Suprapubic skin (tissue), 4 donors: ENCODE results near the gene NAGLU. TPM values are rescaled to one million over a fixed set of nuclear protein-coding genes. Genes with fewer than 3 reads are reported as not detected.

Experiments used
- DNase-seq, 2 donors: peaks; one replicate each; pipeline ENCODE4 v3.0.0-alpha.2; 2019; ENCODE audit warnings: low spot score in 2 of 2
- H3K27ac ChIP-seq: fragments of 200-600 bp; sonication (generic); one replicate; pipeline ENCODE4 v1.5.1; 2019
- H3K27me3 ChIP-seq: fragments of 200-600 bp; sonication (generic); one replicate; pipeline ENCODE4 v1.5.1; 2019
- H3K36me3 ChIP-seq: fragments of 200-600 bp; sonication (generic); one replicate; pipeline ENCODE4 v1.5.1; 2019
- H3K4me1 ChIP-seq: fragments of 200-600 bp; sonication (generic); one replicate; pipeline ENCODE4 v1.5.1; 2019
- H3K4me3 ChIP-seq: fragments of 200-600 bp; sonication (generic); one replicate; pipeline ENCODE4 v1.5.1; 2019; ENCODE audit warnings: mild to moderate bottlenecking
- H3K9me3 ChIP-seq: fragments of 200-600 bp; sonication (generic); one replicate; pipeline ENCODE4 v1.5.1; 2019
- CTCF ChIP-seq, 2 donors: fragments of 200-600 bp in 1 of 2; fragments of 450-650 bp in 1 of 2; sonication (generic) in 1 of 2; IDR thresholded peaks; one replicate each; pipeline ENCODE4 v1.5.1; 2016 to 2019; ENCODE audit warnings: antibody characterized with exemption in 2 of 2, mild to moderate bottlenecking in 1 of 2, moderate library complexity in 1 of 2
- EP300 ChIP-seq: sonication (generic); formaldehyde crosslinking; IDR thresholded peaks from one replicate; pipeline ENCODE4 v1.6.1; 2017; ENCODE audit warnings: antibody characterized with exemption
- POLR2A ChIP-seq, 2 donors: fragments of 450-650 bp; IDR thresholded peaks; one replicate each; pipeline ENCODE4 v1.6.1; 2017; ENCODE audit warnings: antibody characterized with exemption in 2 of 2, mild to moderate bottlenecking in 2 of 2, moderate library complexity in 2 of 2
- POLR2AphosphoS5 ChIP-seq, 3 donors: sonication (generic); formaldehyde crosslinking; IDR thresholded peaks; one replicate each; pipeline ENCODE4 v1.6.1; 2017; ENCODE audit warnings: antibody characterized with exemption in 3 of 3
- WGBS: methylation state at CpG from one replicate; pipeline ENCODE4 v1.1.5; 2018; 5-methylcytosine and 5-hydroxymethylcytosine counted together
- total RNA-seq, 4 donors: library from RNA; depleted of rRNA; stranded (reverse); fragments of >200 nt; gene quantifications; one replicate each; pipeline ENCODE4 v1.1.0, GENCODE V29; 2016

NAGLU gene
- total RNA-seq, 4 donors from 2014 or later: 19.8 to 40.1 (median 30.4) TPM

DNA sequence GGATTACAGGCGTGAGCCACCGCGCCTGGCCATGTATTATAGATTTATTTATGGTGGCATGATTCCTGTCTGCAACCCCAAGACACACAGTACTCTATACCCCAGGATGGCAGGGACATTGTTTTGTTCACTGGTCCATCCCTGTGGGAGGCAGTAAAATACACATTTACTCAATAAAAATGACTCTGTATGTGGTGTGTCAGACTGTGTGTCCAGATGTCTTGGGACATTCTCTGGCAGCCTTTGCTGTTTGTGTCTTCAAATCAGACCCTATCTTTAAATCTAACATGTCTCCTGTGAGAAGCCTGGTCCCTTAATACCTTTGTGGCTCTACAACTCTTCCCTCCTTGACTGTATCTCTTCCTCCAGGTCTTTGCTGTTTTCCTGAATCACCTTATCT is 24.2 kb downstream of the NAGLU start:
- Histone ChIP-seq H3K27ac (peak overlapping the region; percentile 38), H3K27me3 (no peaks in the 10 kb centered on the region), H3K9me3 (no peaks in the 10 kb centered on the region), H3K4me3 (no peak overlapping the region), H3K36me3 (peaks cover 11% of the 10 kb centered on the region), H3K4me1 (peaks cover 50% of the 10 kb centered on the region)
- TF ChIP-seq POLR2AphosphoS5 (IDR thresholded peaks at IDR 0.05) (no peak), POLR2A (IDR thresholded peaks at IDR 0.05) (no peak), EP300 (no peak), CTCF (IDR thresholded peaks at IDR 0.05) (no peak)
- no peak for DNase-seq
- WGBS: 94% methylated on average over 3 of the region's 3 CpGs

DNA sequence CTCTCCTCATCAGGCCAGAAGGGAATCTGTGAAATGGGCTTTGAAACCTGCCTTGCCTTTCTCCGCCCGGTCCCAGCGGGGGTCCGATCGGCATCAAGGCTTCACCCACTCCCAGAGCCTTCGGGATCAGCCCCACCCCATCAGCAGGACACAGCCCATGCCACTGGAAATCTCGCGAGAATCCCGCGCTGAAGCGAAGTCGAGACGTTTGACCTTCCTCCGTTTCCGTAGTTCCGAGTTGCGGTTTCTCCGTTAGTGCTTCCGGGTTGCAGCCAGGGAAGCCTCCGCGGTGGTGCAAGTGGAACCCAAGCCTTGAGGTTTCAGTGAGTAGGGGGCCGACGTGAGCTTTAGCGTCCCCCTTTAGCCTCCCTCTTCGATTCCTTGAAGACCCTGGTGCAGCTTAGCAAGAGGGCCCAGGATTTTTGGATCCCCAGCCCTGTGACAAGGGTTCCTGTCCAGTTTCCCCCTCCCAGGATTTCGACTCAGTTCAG is 25.9 kb downstream of the NAGLU start, which contains the start of gene COASY:
TSS of gene COASY (plus strand) at position 252 of the 491 bp plus-strand sequence. CDS start 475 bp downstream, outside the sequence.
- Histone ChIP-seq H3K4me3 (peak within 1 kb of the TSS; percentile 90), H3K4me1 (peaks cover 56% of the 10 kb centered on the region), H3K27ac (peak within 1 kb of the TSS; percentile 87), H3K27me3 (no peaks in the 10 kb centered on the region), H3K9me3 (no peaks in the 10 kb centered on the region), H3K36me3 (peaks cover 20% of the 10 kb centered on the region)
- WGBS: 0% methylated on average over 5 of the region's 26 CpGs
- DNase-seq: peak; percentile 97 to 98
- TF ChIP-seq EP300: no peak
- TF ChIP-seq POLR2AphosphoS5 (IDR thresholded peaks at IDR 0.05): peak; percentile 92 to 95 (median 92)
- no peak for TF ChIP-seq CTCF (IDR thresholded peaks at IDR 0.05)
- TF ChIP-seq POLR2A (IDR thresholded peaks at IDR 0.05): peak in 1 of 2 donors; percentile 23

GRCh38 chr17:42562388-42563142 is 26.5 kb downstream of the NAGLU start:
- DNase-seq: peak in 1 of 2 donors; percentile 82
- Histone ChIP-seq H3K27me3 (no peaks in the 10 kb centered on the region), H3K4me1 (peaks cover 60% of the 10 kb centered on the region), H3K36me3 (peaks cover 20% of the 10 kb centered on the region), H3K27ac (peak overlapping the region; percentile 87), H3K9me3 (no peaks in the 10 kb centered on the region), H3K4me3 (peak overlapping the region; percentile 90)
- WGBS: 8% methylated on average over 14 of the region's 48 CpGs
- no peak for TF ChIP-seq CTCF (IDR thresholded peaks at IDR 0.05)
- no peak for TF ChIP-seq POLR2AphosphoS5 (IDR thresholded peaks at IDR 0.05)
- no peak for TF ChIP-seq POLR2A (IDR thresholded peaks at IDR 0.05)
- no peak for TF ChIP-seq EP300

- no peak for DNase-seq
- TF ChIP-seq POLR2AphosphoS5 (IDR thresholded peaks at IDR 0.05) (no peak), EP300 (no peak), POLR2A (IDR thresholded peaks at IDR 0.05) (no peak), CTCF (IDR thresholded peaks at IDR 0.05) (no peak)
- WGBS: 75% methylated on average over 4 of the region's 14 CpGs
- H3K4me1 ChIP-seq: peaks cover 65% of the 10 kb centered on the region
- H3K27ac ChIP-seq: peak overlapping the region; percentile 87
- H3K9me3 ChIP-seq: no peaks in the 10 kb centered on the region
- peaks cover 20% of the 10 kb centered on the region for H3K36me3 ChIP-seq
- no peaks in the 10 kb centered on the region for H3K27me3 ChIP-seq
- H3K4me3 ChIP-seq: peak overlapping the region; percentile 90
Observed at GRCh38 chr17:42563143-42563509, 27.1 kb downstream of the NAGLU start.

GRCh38 chr17:42563543-42563942 is 27.5 kb downstream of the NAGLU start:
- peaks cover 22% of the 10 kb centered on the region for H3K36me3 ChIP-seq
- H3K27ac ChIP-seq: peak overlapping the region; percentile 87
- H3K27me3 ChIP-seq: no peaks in the 10 kb centered on the region
- 13% methylated on average over 1 of the region's 1 CpG for WGBS
- TF ChIP-seq POLR2A (IDR thresholded peaks at IDR 0.05) (no peak), POLR2AphosphoS5 (IDR thresholded peaks at IDR 0.05) (no peak), EP300 (no peak), CTCF (IDR thresholded peaks at IDR 0.05) (no peak)
- peaks cover 69% of the 10 kb centered on the region for H3K4me1 ChIP-seq
- DNase-seq: no peak
- no peaks in the 10 kb centered on the region for H3K9me3 ChIP-seq
- H3K4me3 ChIP-seq: peak overlapping the region; percentile 90
